Stimulated activated naive CD8-positive, alpha-beta T cell treated with anti-CD3 and anti-CD28 coated beads, Interleukin-15, amount 100 ng/mL, for 72 hours (primary cell): ENCODE measurements around the gene TMEM220.
"Not testable (repeated sequence)": the region's sequence is repeated elsewhere in the genome, so short reads cannot be mapped to it uniquely, and the experiment has no call there.

ENCODE experiments used
- ATAC-seq: fragments of 150-1000 bp; cut with Tn5 transposase; 2 replicates; pipeline ENCODE4 v1.10.0; 2021; ENCODE audit warnings: mild to moderate bottlenecking, moderate library complexity
- DNase-seq, 2 donors: peaks; one replicate each; pipeline ENCODE4 v3.0.0; 2021 to 2022
- H3K27ac Mint-ChIP-seq, 2 donors: one replicate each; pipeline ENCODE4 v1.8.0; 2022; ENCODE audit warnings: mild to moderate bottlenecking in 2 of 2, mixed read lengths in 2 of 2, moderate library complexity in 2 of 2
- H3K27me3 Mint-ChIP-seq: one replicate; pipeline ENCODE4 v1.8.0; 2022; ENCODE audit warnings: mixed read lengths
- H3K4me1 Mint-ChIP-seq: one replicate; pipeline ENCODE4 v1.8.0; 2022; ENCODE audit warnings: mild to moderate bottlenecking, mixed read lengths
- H3K4me3 Mint-ChIP-seq, 2 donors: one replicate each; pipeline ENCODE4 v1.8.0; 2022; ENCODE audit warnings: mild to moderate bottlenecking in 2 of 2, mixed read lengths in 2 of 2, moderate library complexity in 1 of 2
- H3K9me3 Mint-ChIP-seq, 2 donors: one replicate each; pipeline ENCODE4 v1.8.0; 2022; ENCODE audit warnings: mixed read lengths in 2 of 2

The TMEM220 gene

DNA sequence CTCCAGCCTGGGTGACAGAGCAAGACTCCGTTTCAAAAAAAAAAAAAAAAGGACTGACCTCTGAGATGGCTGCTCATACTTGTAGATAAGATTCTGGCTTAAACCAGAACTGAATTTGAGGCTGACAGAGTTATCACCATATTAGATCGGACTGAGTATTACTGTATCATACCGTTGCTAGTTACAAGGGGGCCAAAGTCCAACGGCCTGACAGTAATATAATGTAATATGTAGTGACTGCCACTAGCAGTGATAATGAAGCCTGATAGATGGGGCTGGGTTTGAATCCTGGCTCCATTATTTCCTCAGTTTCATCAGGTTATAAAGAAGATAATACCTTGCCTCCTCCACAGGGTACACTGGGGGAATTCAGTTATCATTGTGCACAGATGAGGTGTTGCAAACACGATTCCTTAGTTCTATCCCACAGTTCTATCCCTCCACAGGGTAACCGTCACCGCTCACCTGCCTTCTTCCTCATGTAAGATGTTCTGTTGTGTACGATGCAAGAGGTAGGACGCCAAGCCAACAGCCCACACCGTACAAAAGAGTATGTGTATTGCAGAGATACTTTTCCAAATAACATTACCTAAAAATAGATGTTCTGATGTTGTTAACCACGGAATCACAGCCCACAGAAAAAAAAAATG lies 5.2 kb downstream of the TMEM220 start:
- DNase-seq (no peak), ATAC-seq (no peak)
- no peaks in the 10 kb centered on the region for H3K9me3 Mint-ChIP-seq
- H3K4me3 Mint-ChIP-seq, result no peak overlapping the region
- no peaks in the 10 kb centered on the region for H3K27me3 Mint-ChIP-seq
- peak overlapping the region in 1 of 2 donors; percentile 50 for H3K27ac Mint-ChIP-seq
- H3K4me1 Mint-ChIP-seq, result no peaks in the 10 kb centered on the region

DNA sequence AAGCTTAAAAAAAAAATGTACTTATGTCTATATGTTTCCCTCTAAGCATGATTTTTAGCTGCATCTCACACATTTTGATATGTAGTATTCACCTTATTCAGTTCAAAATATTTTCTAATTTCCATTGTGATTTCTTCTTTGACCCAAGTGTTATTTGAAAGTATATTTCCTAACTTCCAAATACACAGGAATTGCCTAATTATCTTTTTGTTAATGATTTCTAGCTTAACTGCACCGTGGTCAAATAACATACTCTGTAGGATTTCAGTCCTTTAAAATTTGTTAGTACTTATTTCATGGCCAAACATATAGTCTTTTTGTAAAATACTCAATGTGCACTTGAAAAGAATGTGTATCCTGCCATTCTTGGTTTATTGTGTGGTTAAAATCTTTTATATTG lies 11.3 kb downstream of the TMEM220 start:
- Mint-ChIP-seq H3K27ac (no peak overlapping the region), H3K27me3 (no peaks in the 10 kb centered on the region), H3K9me3 (no peaks in the 10 kb centered on the region), H3K4me3 (no peak overlapping the region), H3K4me1 (no peaks in the 10 kb centered on the region)
- DNase-seq (no peak), ATAC-seq (no peak)

DNA sequence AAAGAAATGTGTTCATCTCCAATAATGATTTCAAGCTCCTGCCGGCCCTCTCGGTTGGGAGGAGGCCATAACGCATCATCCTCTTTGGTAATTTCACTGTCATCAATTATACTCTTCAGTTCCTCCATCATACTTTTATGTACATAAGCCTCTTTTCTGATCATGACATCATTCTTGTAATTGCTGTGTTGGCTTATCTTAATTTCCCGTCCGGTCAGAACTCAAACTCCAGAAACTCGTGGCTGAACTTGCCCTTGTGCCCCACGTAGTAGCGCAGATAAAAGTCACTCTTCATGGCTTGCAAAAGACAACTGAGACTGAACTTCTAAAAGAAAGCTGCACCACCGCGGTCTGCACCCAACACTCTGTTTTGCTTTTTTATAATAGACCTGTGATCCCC lies 13.6 kb downstream of the TMEM220 start:
- no peak for ATAC-seq
- Mint-ChIP-seq H3K4me1 (no peaks in the 10 kb centered on the region), H3K9me3 (no peaks in the 10 kb centered on the region), H3K27ac (no peak overlapping the region), H3K4me3 (no peak overlapping the region), H3K27me3 (no peaks in the 10 kb centered on the region)
- DNase-seq, result no peak

GRCh38 chr17:10713318-10713717 lies 16.5 kb downstream of the TMEM220 start:
- Mint-ChIP-seq H3K4me1 (peaks cover 5% of the 10 kb centered on the region), H3K9me3 (no peaks in the 10 kb centered on the region), H3K27me3 (no peaks in the 10 kb centered on the region), H3K27ac (no peak overlapping the region), H3K4me3 (no peak overlapping the region)
- no peak for ATAC-seq
- DNase-seq, result no peak

- DNase-seq (no peak), ATAC-seq (no peak)
- no peak overlapping the region for H3K4me3 Mint-ChIP-seq
- peaks cover 60% of the 10 kb centered on the region for H3K4me1 Mint-ChIP-seq
- peak overlapping the region in 1 of 2 donors; percentile 33 for H3K27ac Mint-ChIP-seq
- H3K9me3 Mint-ChIP-seq, result no peaks in the 10 kb centered on the region
- H3K27me3 Mint-ChIP-seq, result no peaks in the 10 kb centered on the region
These were observed 24.1 kb downstream of the TMEM220 start for GRCh38 chr17:10705727-10706126.

DNA sequence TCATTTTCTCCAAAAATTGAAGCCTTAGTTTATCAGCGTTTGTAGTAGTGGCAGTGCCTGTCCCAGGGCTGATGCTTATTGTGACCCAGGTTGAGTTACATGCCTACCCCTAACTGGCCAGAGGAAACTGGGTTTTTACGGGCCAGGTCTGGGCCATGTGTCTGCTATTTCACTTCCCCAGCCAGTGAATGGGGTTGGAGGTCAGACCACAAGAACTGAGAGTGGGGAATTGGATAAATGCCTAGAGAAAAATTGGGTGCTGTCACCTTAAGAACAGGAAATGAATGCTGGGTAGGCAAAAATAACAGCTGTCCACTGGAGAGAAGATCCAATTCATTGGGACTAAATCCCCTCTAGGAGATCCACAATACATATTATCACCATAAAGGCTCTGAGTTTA lies 27.2 kb downstream of the TMEM220 start:
- H3K4me1 Mint-ChIP-seq, result peaks cover 65% of the 10 kb centered on the region
- peak overlapping the region in 1 of 2 donors; percentile 85 for H3K27ac Mint-ChIP-seq
- H3K27me3 Mint-ChIP-seq, result no peaks in the 10 kb centered on the region
- DNase-seq (no peak), ATAC-seq (no peak)
- peak overlapping the region; percentile 46 to 54 for H3K4me3 Mint-ChIP-seq
- H3K9me3 Mint-ChIP-seq, result no peaks in the 10 kb centered on the region

GRCh38 chr17:10699856-10700255 lies 30.0 kb downstream of the TMEM220 start:
- H3K4me3 Mint-ChIP-seq, result peak overlapping the region; percentile 56 to 80
- DNase-seq, result peak in 1 of 2 donors; percentile 19
- ATAC-seq, result no peak

GRCh38 chr17:10698096-10698818 lies 31.6 kb downstream of the TMEM220 start:
- peak overlapping the region; percentile 92 to 97 for H3K4me3 Mint-ChIP-seq
- H3K27me3 Mint-ChIP-seq, result no peaks in the 10 kb centered on the region
- H3K4me1 Mint-ChIP-seq, result peaks cover 58% of the 10 kb centered on the region
- H3K9me3 Mint-ChIP-seq, result no peaks in the 10 kb centered on the region
- peak overlapping the region; percentile 97 to 98 for H3K27ac Mint-ChIP-seq
- ATAC-seq (no peak), DNase-seq (no peak)

More at GRCh38 chr17:10699856-10700255, 30.0 kb downstream of the TMEM220 start:
- H3K9me3 Mint-ChIP-seq, result no peaks in the 10 kb centered on the region
- peak overlapping the region; percentile 89 to 95 for H3K27ac Mint-ChIP-seq
- no peaks in the 10 kb centered on the region for H3K27me3 Mint-ChIP-seq
- peaks cover 62% of the 10 kb centered on the region for H3K4me1 Mint-ChIP-seq

DNA sequence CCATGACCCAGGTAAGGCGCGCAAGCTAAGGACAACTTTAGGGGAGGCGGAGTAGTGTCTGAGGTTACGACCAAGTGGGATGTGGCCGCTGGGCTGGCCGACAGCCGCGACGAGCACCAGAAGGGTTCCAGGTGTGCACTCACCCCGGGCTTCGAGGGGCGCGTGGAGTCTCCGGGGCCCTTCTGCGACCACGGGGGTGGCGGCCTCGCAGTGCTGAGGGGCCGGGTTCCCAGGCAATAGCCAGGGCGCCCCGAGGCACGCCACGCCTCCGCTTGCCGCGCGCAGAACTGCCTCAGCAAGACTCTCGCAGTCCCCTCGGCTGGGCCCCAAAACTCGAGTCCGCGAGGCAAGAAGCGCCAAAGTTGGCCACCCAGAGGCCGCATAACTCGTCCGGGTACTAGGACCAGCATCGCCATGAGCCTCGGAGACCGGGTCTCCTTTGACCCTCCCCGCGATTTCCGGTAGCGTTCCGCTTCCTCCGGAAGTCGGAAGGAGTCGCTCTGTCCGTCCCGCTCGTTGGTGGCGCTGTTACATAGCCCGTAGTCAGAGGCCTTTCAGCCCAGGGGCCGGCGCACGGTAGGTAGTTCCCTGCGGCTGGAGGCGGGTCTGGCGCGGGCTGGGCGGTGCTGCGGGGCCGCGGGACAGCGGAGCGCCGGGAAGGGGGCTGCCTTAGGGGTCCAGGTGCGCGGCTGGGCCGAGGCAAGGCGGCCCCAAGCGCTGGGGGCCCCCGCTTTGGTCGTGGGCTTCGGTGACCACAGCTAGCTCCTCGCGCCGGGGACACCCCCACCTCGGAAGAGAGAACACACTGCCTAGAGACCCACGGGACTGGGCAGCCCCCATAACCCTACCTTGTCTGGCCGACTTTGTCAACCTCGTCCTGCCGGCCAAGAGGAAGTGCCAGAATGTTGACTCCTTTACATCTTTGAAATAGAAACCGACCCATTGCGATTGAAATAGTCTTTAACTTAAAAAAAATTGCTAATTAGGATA lies 32.4 kb downstream of the TMEM220 start, which contains the start of the genes ADPRM and SCO1:
Gene ADPRM (plus strand): TSS at position 503 of the 990 bp plus-strand sequence. CDS start 7,333 bp downstream, outside the sequence.
Gene SCO1 (minus strand): TSS at position 442 of the 990 bp plus-strand sequence. CDS start 26 bp downstream, at position 416.
- ATAC-seq (peak; percentile 97), DNase-seq (peak; percentile 84 to 89)
- peaks cover 58% of the 10 kb centered on the region for H3K4me1 Mint-ChIP-seq
- no peaks in the 10 kb centered on the region for H3K9me3 Mint-ChIP-seq
- peak within 1 kb of the TSS; percentile 97 to 98 for H3K27ac Mint-ChIP-seq
- peak within 1 kb of the TSS; percentile 92 to 97 for H3K4me3 Mint-ChIP-seq
- no peaks in the 10 kb centered on the region for H3K27me3 Mint-ChIP-seq

GRCh38 chr17:10695875-10696407 lies 33.9 kb downstream of the TMEM220 start:
- H3K4me1 Mint-ChIP-seq, result peaks cover 56% of the 10 kb centered on the region
- H3K9me3 Mint-ChIP-seq, ATAC-seq, H3K27me3 Mint-ChIP-seq, DNase-seq: not testable (repeated sequence)
- peak overlapping the region; percentile 92 to 97 for H3K4me3 Mint-ChIP-seq
- peak overlapping the region in 1 of 2 donors; percentile 52 for H3K27ac Mint-ChIP-seq

- no peak for ATAC-seq
- Mint-ChIP-seq H3K4me3 (no peak overlapping the region), H3K27me3 (no peaks in the 10 kb centered on the region), H3K4me1 (peaks cover 31% of the 10 kb centered on the region), H3K27ac (no peak overlapping the region), H3K9me3 (no peaks in the 10 kb centered on the region)
- DNase-seq, result no peak
These were observed 42.3 kb downstream of the TMEM220 start for GRCh38 chr17:10687499-10687898.

GRCh38 chr17:10683853-10684252 lies 46.0 kb downstream of the TMEM220 start:
- Mint-ChIP-seq H3K27me3 (no peaks in the 10 kb centered on the region), H3K4me3 (no peak overlapping the region), H3K9me3 (no peaks in the 10 kb centered on the region), H3K27ac (no peak overlapping the region), H3K4me1 (peaks cover 6% of the 10 kb centered on the region)
- no peak for DNase-seq
- no peak for ATAC-seq

DNA sequence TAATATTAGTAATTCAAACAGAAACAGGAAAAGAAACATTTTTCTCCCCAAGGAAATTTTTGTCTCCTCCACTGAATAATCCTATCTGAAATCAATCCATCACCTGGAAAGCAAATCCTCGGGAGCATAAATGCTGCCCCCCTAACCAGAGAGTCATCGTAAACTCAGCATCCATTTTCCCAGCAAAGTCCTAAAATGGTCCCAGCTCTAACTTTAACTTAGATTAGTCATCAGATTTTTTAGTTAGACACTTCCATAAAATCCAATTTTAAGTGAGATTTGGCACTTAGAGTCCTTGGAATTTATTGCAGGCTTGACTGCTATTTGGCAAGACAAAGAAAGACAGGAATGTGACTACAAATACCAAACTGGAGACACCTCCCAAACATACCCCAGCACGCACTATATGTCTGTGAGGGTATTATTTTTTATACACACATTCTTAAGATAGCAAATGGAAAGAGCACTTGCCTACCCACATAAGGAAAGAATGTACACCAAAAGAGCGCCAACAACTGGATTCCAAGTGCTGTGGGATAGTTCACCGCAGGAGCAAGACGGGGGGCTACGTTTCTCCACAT lies 47.9 kb downstream of the TMEM220 start:
- Mint-ChIP-seq H3K9me3 (no peaks in the 10 kb centered on the region), H3K27me3 (no peaks in the 10 kb centered on the region), H3K27ac (no peak overlapping the region), H3K4me3 (no peak overlapping the region), H3K4me1 (no peaks in the 10 kb centered on the region)
- DNase-seq (no peak), ATAC-seq (no peak)

GRCh38 chr17:10674704-10675103 lies 55.1 kb downstream of the TMEM220 start:
- no peaks in the 10 kb centered on the region for H3K27me3 Mint-ChIP-seq
- DNase-seq (no peak), ATAC-seq (no peak)
- H3K4me1 Mint-ChIP-seq, result no peaks in the 10 kb centered on the region
- no peak overlapping the region for H3K4me3 Mint-ChIP-seq
- H3K27ac Mint-ChIP-seq, result peak overlapping the region in 1 of 2 donors; percentile 48
- no peaks in the 10 kb centered on the region for H3K9me3 Mint-ChIP-seq

- Mint-ChIP-seq H3K27ac (no peak overlapping the region), H3K9me3 (no peaks in the 10 kb centered on the region), H3K4me3 (no peak overlapping the region), H3K27me3 (no peaks in the 10 kb centered on the region), H3K4me1 (no peaks in the 10 kb centered on the region)
- DNase-seq, result no peak
- ATAC-seq, result no peak
These were observed 56.5 kb downstream of the TMEM220 start for GRCh38 chr17:10673312-10673711.
